KOPT-K1 (cell line): ENCODE data around the gene TESK2.

Experiments used
- H3K27ac ChIP-seq: fragments of 200-600 bp; sonication (generic); 2 replicates; pipeline ENCODE4 v1.5.1; 2016; ENCODE audit warnings: antibody characterized with exemption, mild to moderate bottlenecking, low read depth, low read length; ENCODE audit not compliant: poor library complexity, severe bottlenecking
- H3K36me3 ChIP-seq: fragments of 200-600 bp; sonication (generic); 2 replicates; pipeline ENCODE4 v1.5.1; 2017; ENCODE audit warnings: antibody characterized with exemption, mild to moderate bottlenecking, low read length, moderate library complexity; ENCODE audit not compliant: insufficient read depth
- H3K9me3 ChIP-seq: fragments of 200-600 bp; sonication (generic); 2 replicates; pipeline ENCODE4 v1.5.1; 2017; ENCODE audit warnings: antibody characterized with exemption, low read length, mild to moderate bottlenecking; ENCODE audit not compliant: insufficient read depth, poor library complexity, severe bottlenecking

Gene TESK2

DNA sequence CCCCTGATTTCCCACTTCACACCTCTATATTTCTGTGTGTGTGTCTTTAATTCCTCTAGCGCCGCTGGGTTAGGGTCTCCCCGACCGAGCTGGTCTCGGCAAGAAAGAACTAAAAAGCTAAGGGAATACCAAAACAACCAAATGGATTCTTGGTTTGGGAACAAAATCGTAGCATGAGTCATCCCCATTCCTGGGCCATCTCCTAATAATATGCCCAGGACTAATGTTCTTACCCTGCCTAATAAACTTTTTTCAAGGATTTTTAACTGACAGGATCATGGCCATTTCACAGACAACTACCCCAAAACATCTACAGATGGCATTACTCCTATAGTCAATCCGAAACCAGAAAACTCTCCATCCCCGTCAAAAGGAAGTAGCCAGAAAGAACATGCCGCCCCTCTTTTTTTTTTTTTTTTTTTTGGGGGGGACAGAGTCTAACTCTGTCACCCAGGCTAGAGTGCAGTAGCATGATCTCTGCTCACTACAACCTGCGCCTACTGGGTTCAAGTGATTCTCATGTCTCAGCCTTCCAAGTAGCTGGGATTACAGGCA is 168.4 kb downstream of the TESK2 start:
- 0 out of 2 replicates have a peak, but pooled peaks cover 3% of the 10 kb centered on the region for H3K36me3 ChIP-seq
- no peaks in the 10 kb centered on the region for H3K9me3 ChIP-seq
- no peak overlapping the region for H3K27ac ChIP-seq

DNA sequence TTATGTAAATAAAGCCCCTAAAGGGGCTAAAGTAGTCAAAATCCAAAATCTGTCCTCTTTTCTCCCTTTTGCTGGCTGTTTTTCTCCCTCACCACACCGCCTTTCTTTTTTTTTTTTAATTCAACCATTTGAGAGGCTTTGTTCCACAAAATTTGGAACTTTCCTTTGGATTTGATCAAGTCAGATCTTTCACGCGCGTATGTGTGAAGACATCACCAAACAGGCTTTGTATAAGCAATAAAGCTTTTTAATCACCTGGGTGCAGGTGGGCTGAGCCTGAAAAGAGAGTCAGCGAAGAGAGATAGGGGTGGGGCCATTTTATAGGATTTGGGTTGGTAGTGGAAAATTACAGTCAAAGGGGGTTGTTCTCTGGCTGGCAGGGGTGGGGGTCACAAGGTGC is 169.5 kb downstream of the TESK2 start:
- no peaks in the 10 kb centered on the region for H3K36me3 ChIP-seq
- H3K27ac ChIP-seq = no peak overlapping the region
- no peaks in the 10 kb centered on the region for H3K9me3 ChIP-seq

DNA sequence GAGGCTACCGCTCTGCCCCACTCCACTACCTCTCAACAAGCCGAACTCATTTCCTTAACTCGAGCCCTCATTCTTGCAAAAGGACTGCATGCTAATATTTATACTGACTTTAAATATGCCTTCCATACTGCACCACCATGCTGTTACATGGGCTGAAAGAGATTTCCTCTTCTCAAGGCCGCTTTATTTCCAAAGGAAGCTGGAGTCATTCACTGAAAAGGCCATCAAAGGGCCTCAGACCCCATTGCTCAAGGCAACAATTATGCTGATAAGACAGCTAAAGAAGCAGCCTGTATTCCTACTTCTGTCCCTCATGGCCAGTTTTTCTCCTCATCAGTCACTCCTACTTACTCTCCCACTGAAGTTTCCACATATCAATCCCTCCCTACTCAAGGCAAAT is 171.2 kb downstream of the TESK2 start:
- Histone ChIP-seq H3K27ac (no peak overlapping the region), H3K36me3 (no peaks in the 10 kb centered on the region), H3K9me3 (no peaks in the 10 kb centered on the region)

DNA sequence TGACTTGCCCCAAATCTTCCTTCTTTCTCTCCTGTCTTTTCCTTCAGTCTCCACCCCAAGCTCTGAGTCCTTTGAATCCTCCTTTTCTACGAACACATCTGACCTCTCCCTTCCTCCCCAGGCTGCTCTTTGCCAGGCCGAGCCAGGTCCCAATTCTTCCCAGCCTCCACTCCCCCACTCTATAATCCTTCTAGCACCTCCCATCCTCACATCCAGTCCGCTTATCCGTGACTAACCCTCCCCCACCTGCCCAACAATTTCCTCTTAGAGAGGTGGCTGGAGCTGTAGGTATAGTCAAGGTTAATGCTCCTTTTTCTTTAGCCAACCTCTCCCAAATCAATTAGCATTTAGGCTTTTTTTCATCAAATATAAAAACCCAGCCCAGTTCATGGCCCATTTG is 173.8 kb downstream of the TESK2 start:
- Histone ChIP-seq H3K27ac (no peak overlapping the region), H3K36me3 (no peaks in the 10 kb centered on the region)

DNA sequence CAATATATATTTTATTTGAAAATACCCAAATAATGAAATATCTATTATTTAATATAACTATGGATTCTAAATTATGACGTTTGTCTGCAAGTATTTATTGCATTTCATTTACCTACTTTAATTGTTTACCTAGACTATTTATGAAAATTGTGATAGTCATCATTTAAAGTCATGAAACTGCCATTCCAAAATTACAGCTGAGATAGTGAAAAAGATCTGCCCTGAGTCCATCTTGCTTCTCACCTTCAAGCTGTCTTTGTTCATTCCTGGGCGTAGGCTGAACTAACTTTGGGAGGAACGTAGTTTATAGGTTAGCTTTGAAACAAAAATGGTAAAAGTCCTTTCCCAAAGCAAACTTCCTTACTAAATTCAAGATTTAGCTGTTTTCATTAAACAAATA is 176.7 kb downstream of the TESK2 start:
- no peak overlapping the region for H3K27ac ChIP-seq
- H3K36me3 ChIP-seq = no peaks in the 10 kb centered on the region
- peaks cover 8% of the 10 kb centered on the region for H3K9me3 ChIP-seq

More for the DNA sequence above, 173.8 kb downstream of the TESK2 start:
- no peaks in the 10 kb centered on the region for H3K9me3 ChIP-seq

DNA sequence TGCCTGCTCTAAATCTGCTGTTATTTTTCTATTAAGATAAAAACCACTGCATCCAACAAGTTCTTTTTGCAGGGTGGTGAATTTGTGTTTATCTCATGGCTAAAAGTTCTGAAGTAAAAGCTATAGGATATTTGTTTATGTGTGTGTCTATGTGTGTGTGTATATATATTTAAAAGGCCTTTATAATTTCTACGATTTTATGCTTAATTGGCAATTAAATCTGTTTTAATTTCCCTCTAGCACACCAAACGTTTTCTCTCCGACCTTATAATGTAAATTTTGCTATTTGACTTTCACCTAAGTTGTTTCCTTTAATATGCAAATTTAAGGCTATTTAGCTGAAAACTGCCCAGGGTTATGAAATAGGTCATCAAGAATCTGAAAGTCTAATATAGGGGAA is 184.1 kb downstream of the TESK2 start:
- Histone ChIP-seq H3K9me3 (peaks cover 8% of the 10 kb centered on the region), H3K36me3 (no peaks in the 10 kb centered on the region), H3K27ac (peak overlapping the region; percentile 92)

DNA sequence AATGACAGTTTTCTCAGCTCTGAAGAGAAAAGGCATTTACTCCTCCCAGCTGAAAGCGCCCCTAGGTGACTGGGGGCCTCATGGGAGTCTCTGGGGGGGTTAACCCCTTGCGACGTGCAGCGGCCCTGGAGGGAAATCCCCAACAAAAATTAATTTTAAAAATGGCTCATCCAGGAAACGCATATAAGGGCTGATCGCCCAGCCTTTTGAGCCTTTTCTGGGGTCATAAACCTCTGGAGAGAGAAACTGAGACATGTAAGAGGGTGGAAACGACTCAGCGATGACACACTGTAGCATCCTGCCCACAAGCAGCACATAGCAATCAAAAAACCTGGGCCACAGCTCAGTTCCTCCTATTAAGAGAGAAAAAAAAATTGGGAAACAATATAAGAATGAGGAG is 184.6 kb downstream of the TESK2 start:
- H3K9me3 ChIP-seq = peaks cover 6% of the 10 kb centered on the region
- no peaks in the 10 kb centered on the region for H3K36me3 ChIP-seq
- H3K27ac ChIP-seq = peak overlapping the region; percentile 92

DNA sequence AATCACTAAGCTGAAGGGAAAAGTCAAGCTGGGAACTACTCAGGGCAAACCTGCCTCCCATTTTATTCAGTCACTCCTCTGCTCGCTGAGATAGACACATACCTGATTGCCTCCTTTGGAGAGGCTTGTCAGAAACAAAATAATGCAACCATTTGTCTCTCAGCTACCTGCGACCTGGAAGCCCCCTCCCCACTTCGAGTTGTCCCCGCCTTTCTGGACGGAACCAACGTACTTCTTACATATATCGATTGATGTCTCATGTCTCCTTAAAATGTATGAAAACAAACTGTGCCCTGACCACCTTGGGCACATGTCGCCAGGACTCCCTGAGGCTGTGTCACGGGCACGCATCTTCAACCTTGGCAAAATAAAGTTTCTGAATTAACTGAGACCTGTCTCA is 185.7 kb downstream of the TESK2 start:
- no peaks in the 10 kb centered on the region for H3K36me3 ChIP-seq
- H3K9me3 ChIP-seq = no peaks in the 10 kb centered on the region
- peak overlapping the region; percentile 92 for H3K27ac ChIP-seq

DNA sequence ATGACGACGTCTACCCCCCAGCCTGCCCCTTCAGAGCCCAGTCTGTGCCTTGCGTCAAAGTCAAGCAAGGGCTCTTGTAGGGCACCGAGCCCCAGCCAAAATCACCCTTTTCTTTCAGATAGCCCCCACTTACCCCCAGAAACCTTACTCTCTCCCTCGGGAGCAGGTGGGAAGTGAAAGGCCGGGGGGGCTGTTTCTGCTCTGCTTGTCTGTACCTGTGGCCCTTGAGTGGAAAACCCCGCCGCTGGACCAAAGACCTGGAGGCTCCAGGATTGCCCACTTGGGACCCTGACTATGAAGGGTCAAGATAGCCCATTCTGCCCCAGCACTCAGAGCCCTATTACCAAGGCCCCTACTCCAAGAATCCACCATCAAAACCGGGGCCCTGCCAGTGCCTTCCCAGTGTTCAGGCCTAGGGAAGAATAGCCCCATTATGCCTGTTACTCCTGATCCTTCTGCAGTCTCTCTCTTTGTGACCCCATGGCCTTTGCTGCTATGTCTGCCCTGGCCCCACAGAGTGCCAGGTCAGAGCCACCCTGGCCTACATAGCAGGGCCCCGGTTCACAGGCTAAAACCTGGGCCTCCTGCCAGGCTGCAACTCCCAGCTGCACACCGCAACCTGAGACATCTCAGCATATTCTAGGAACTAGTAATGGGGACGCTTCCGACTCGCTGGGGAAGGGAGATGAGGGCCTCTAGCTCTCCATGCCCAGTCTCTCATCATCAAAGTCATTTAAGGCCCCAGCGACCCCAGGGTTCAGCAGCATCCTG is 186.5 kb downstream of the TESK2 start:
- Histone ChIP-seq H3K27ac (peak overlapping the region; percentile 92), H3K9me3 (no peaks in the 10 kb centered on the region), H3K36me3 (no peaks in the 10 kb centered on the region)

DNA sequence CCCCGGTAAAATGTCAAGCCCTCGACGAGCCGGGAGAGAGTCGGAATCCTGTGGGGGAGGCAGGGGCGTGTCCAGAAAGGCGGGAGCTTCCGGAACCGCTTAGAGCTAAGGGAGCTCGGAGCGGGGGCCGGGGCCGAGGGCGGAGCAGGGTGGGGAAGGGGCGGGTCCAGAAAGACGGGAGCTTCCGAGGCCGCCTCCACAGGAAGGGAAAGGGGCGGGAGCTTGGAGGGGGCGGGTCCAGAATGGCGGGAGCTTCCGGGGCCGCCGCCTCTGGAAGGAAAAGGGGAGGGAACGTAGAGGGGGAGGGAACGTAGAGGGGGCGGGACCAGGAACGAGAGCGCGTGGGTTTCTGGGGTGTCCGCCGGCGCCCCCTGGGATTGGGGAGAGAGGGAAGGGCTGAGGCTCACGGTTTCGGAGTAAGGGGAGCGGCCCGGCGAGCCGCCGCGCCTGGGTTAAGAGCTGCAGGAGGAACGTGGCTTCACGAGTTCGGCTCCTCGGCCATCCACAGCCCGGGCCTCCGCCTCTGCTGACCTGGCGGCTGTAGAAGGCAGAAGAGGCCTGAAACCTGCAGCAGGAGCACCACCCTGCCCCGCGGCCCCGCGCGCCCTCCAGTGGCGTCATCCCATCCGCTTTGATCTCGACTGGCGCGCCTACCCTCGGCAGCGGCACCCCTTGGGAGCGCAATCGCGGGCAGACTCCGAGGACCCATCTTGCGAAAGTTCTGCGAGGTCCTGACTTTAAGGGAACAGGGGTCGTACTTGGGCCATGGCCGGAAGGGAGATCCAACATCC is 187.2 kb downstream of the TESK2 start:
- Histone ChIP-seq H3K9me3 (no peaks in the 10 kb centered on the region), H3K36me3 (no peaks in the 10 kb centered on the region), H3K27ac (peak overlapping the region; percentile 92)

DNA sequence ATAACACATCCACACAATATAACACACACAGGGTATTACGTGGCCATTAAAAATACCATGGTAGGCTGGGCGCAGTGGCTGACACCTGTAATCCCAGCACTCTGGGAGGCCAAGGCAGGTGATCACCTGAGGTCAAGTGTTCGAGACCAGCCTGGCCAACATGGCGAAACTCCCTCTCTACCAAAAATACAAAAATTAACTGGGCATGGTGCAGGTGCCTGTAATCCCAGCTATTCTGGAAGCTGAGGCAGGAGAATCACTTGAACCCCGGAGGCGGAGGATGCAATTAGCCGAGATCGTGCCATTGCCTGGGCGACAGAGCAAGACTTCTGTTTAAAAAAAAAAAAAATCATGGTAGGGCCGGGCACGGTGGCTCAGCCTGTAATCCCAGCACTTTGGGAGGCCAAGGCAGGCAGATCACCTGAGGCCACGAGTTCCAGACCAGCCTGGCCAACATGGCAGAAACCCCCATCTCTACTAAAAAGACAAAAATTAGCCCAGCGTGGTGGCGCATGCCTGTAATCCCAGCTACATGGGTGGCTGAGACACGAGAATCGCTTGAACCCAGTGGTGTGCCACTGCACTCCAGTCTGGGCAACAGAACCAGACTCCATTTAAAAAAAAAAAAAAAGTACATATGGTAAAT is 188.3 kb downstream of the TESK2 start:
- H3K9me3 ChIP-seq = no peaks in the 10 kb centered on the region
- H3K36me3 ChIP-seq = no peaks in the 10 kb centered on the region
- peak overlapping the region; percentile 92 for H3K27ac ChIP-seq

DNA sequence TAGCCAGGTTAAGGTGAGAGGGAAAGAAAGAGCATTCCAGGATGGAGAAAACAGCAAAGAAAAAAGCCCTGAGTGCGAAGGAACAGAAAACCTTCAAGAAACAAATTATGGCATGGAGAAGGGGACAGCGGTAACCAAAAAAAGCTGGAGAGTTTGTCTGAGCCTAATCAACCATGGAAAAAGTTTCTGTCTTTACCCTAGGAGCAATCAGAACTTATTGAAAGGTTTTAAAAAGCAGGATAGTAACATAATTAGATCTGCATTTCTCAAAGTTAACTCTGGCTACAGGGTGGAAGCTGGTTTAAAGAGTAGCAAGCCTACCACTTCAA is 190.3 kb downstream of the TESK2 start:
- H3K9me3 ChIP-seq = no peaks in the 10 kb centered on the region
- H3K36me3 ChIP-seq = no peaks in the 10 kb centered on the region
- no peak overlapping the region for H3K27ac ChIP-seq

DNA sequence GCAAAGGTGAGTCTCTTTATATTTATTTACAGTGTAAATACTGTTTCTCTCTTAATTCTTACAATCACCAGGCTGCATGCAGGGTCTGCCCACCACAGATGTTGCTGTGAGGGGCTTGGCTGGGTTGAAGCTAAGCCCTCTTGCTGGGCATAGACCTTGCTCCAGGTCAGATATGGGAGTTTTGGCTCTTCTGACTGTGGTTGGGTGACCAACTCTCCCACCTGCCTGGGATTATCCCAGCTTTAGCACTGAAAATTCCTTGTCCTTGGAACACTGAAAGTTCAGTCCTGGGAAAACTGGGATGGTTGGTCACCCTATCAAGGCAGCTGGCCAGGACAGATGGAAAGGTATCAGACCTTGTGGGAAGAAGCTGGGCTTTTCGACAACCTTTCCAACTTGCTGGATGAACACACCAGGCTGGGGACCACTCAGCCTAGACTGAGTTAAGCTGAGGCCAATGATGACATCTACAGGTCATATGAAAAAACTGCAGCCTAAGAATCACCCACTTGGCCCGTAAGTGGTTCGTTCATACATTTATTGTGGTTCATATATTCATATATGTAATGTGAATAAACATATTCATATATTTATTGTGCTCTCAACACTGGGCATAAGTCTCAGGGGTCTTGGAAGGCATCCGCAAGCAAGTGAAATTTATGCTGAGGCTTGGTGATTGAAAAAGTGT is 190.8 kb downstream of the TESK2 start:
- Histone ChIP-seq H3K27ac (no peak overlapping the region), H3K36me3 (no peaks in the 10 kb centered on the region), H3K9me3 (no peaks in the 10 kb centered on the region)

DNA sequence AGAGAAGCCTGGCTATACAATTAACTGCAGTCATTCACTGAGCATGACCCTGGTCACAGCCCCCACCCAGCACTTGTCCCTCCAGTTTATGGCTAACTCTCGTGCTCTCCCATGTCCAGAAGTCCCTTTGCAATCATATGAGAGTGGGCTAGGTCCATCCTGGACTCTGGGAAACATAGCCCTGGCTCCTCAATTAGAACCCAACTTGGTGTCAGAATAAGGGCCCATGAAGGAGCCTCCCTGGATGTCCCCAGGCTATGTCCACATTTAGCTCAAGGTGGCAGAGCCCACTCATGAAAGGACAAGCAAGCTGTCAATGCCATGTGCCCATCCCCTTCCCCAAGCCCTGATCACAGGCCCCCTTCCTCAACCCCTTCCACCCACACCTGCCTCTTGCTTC is 191.7 kb downstream of the TESK2 start:
- Histone ChIP-seq H3K36me3 (no peaks in the 10 kb centered on the region), H3K27ac (no peak overlapping the region), H3K9me3 (no peaks in the 10 kb centered on the region)
